WERI-Rb-1 (cell line): ENCODE data around the gene UBE2E1.

Experiments
- DNase-seq: peaks from one replicate; pipeline ENCODE4 v3.0.0-alpha.2; 2020
- H3K27ac ChIP-seq: fragments of 250-450 bp; sonication (Bioruptor Pico); 2 replicates; pipeline ENCODE4 v1.5.1; 2020; ENCODE audit warnings: mild to moderate bottlenecking, moderate library complexity
- H3K27me3 ChIP-seq: fragments of 250-450 bp; sonication (Bioruptor Pico); 2 replicates; pipeline ENCODE4 v1.5.1; 2021; ENCODE audit warnings: mild to moderate bottlenecking, low read depth, moderate library complexity; ENCODE audit not compliant: insufficient read depth, severe bottlenecking
- H3K36me3 ChIP-seq: fragments of 250-450 bp; sonication (Bioruptor Pico); 2 replicates; pipeline ENCODE4 v1.5.1; 2020; ENCODE audit warnings: mild to moderate bottlenecking, moderate library complexity
- H3K4me3 ChIP-seq: 2 replicates; pipeline ENCODE4 v1.5.1; 2011; ENCODE audit warnings: low read depth, mild to moderate bottlenecking, control low read depth, low read length
- H3K9me3 ChIP-seq: fragments of 250-450 bp; sonication (Bioruptor Pico); 2 replicates; pipeline ENCODE4 v1.5.1; 2021; ENCODE audit warnings: mild to moderate bottlenecking, moderate library complexity; ENCODE audit not compliant: severe bottlenecking
- CTCF ChIP-seq: IDR thresholded peaks from 2 replicates; pipeline ENCODE4 v1.5.1; 2011; ENCODE audit warnings: low read depth, mild to moderate bottlenecking, control low read depth, inconsistent platforms, low read length

Gene UBE2E1

DNA sequence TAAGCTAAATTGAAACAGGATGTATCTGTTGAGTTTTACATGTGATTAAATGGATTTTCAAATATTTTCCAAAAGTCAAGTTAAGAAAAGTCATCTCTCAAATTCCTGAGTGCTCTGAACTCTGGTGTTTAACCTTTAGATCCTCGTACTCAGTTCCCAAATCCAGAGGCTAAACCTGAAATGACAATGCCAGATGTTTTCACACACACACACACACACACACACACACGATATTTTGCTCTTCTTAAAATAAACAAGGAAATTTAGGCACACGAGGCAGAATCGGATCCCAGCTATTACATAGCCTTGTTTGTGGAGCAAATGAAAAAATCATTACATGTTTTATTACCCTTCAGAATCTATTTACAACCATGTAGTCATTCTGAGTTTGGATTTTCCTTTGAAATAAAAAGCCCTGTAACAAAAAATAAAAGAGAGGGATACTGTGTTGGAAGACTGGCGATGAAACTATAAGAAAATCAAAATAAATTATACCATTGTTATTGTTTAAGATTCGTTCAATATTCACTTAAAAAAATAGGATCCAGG, 20.6 kb upstream of the UBE2E1 start:
- TF ChIP-seq CTCF, result no peak
- Histone ChIP-seq H3K4me3 (no peak overlapping the region), H3K27ac (no peak overlapping the region), H3K27me3 (no peaks in the 10 kb centered on the region), H3K36me3 (no peaks in the 10 kb centered on the region), H3K9me3 (no peaks in the 10 kb centered on the region)
- no peak for DNase-seq

DNA sequence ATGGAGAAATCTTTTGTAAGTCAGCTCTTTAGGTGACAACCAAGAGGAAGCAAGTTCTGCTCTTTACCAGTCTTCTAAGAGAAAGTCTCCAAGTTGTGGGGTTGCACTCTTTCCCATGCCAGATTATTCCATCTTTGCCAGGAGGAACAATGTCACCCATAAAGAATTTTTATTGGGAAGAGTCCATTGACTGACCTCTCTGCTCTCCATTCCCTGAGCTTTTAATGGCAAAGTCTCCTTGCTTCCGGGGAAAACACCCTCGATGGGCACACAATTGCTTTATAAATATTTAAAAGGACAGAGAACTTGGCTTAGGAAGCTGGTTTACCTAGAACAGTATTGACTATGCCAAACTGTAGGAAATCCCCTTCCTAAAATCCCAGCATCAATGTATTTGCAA, 19.9 kb upstream of the UBE2E1 start:
- Histone ChIP-seq H3K4me3 (no peak overlapping the region), H3K9me3 (no peaks in the 10 kb centered on the region), H3K36me3 (no peaks in the 10 kb centered on the region), H3K27ac (no peak overlapping the region), H3K27me3 (no peaks in the 10 kb centered on the region)
- TF ChIP-seq CTCF, result no peak
- DNase-seq, result no peak

GRCh38 chr3:23791678-23792077, 14.1 kb upstream of the UBE2E1 start:
- no peak overlapping the region for H3K4me3 ChIP-seq
- H3K27ac ChIP-seq, result no peak overlapping the region
- no peaks in the 10 kb centered on the region for H3K9me3 ChIP-seq
- no peak for DNase-seq
- no peaks in the 10 kb centered on the region for H3K27me3 ChIP-seq
- no peak for TF ChIP-seq CTCF
- no peaks in the 10 kb centered on the region for H3K36me3 ChIP-seq

- no peaks in the 10 kb centered on the region for H3K27me3 ChIP-seq
- TF ChIP-seq CTCF, result no peak
- no peaks in the 10 kb centered on the region for H3K9me3 ChIP-seq
Measured at GRCh38 chr3:23793528-23794134, 12.1 kb upstream of the UBE2E1 start.

DNA sequence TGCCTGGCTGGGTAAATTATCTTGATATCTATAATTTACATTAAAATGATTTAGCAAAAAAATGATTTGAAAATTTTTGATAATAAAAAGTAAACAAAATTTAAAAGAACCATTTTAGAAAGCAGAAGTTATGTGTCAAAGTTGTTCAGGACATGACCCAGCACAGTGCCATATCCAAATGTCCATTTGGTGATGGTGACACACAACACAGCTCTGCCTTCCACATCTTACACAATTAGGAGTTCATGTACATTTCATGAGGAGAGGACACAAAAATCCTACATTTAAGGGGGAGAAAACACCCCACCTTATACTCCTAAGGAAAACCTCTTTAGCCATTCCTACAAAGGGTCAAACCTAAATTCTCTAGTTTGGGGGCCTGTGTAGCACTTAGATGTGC, 10.7 kb upstream of the UBE2E1 start:
- Histone ChIP-seq H3K27ac (no peak overlapping the region), H3K9me3 (no peaks in the 10 kb centered on the region), H3K4me3 (no peak overlapping the region), H3K36me3 (no peaks in the 10 kb centered on the region), H3K27me3 (no peaks in the 10 kb centered on the region)
- no peak for TF ChIP-seq CTCF
- no peak for DNase-seq

More at GRCh38 chr3:23793528-23794134, 12.1 kb upstream of the UBE2E1 start:
- no peak for DNase-seq
- no peak overlapping the region for H3K4me3 ChIP-seq
- no peaks in the 10 kb centered on the region for H3K36me3 ChIP-seq
- H3K27ac ChIP-seq, result no peak overlapping the region

DNA sequence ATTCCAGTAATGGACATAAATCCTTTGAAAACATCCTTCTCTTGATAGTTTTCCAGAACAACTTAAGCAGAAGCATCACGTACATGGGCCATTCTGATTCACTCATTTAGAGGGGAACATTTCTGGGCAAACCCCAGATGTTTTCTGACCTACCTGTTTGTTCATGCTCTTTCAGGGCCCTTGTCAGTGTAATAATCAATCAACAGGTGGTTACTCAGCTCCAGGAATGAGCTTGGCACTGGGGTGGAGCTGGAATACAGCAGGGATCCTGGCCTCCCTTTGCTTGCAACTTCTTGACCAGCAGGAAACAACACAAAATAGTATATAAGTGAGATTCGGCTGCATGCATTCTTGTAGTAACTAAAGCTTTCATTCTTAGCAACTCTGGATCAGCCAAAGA, 9.2 kb upstream of the UBE2E1 start:
- Histone ChIP-seq H3K4me3 (no peak overlapping the region), H3K9me3 (no peaks in the 10 kb centered on the region), H3K27ac (no peak overlapping the region), H3K36me3 (no peaks in the 10 kb centered on the region), H3K27me3 (no peaks in the 10 kb centered on the region)
- DNase-seq, result no peak
- no peak for TF ChIP-seq CTCF
